NCI-H345 treated with DMSO at 0.1 percent for 48 hours (cell line): Measurements from ENCODE around the gene GPR142.

ENCODE experiments used
- DNase-seq: peaks from one replicate; lab custom pipeline; 2025; ENCODE audit not compliant: unreplicated experiment; lab: John Stamatoyannopoulos, UW

GPR142 gene

GRCh38 chr17:74417178-74418045 is 50.1 kb downstream of the GPR142 start:
- no peak for DNase-seq

- DNase-seq: no peak
Measured at GRCh38 chr17:74419928-74420411, 52.7 kb downstream of the GPR142 start.
